Measurements from ENCODE around the gene RMDN3. TPM values are rescaled to one million over a fixed set of nuclear protein-coding genes. Genes with fewer than 3 reads are reported as not detected.
A peak's percentile ranks its signal among the peaks of the same experiment; 100 is the strongest.

The RMDN3 gene
- total RNA-seq, 2 experiments from 2014 or later = 30.9 to 33.1 TPM

GRCh38 chr15:40769274-40770146, 14.5 kb upstream of the RMDN3 start, which contains the start of gene C15orf62:
C15orf62 (plus strand) TSS chr15:40769980; CDS start chr15:40770496, 516 bp downstream.
- DNase-seq (peak; percentile 64), ATAC-seq (peak; percentile 43)
- peak within 1 kb of the TSS; percentile 85 for H3K27ac Mint-ChIP-seq
- peaks cover 3% of the 10 kb centered on the region for H3K36me3 Mint-ChIP-seq
- H3K4me3 Mint-ChIP-seq = no peak within 1 kb of the TSS
- no peaks in the 10 kb centered on the region for H3K27me3 Mint-ChIP-seq
- no peaks in the 10 kb centered on the region for H3K9me3 Mint-ChIP-seq (ENCODE audit: low read depth)
- CTCF ChIA-PET = interaction anchor here (1.2 to 2.1 kb wide), 3 partner anchors 10 to 18 kb away, joined by 5 to 13 read pairs (median 5); no protein-coding TSS in a partner anchor
- H3K4me1 Mint-ChIP-seq = peaks cover 41% of the 10 kb centered on the region

- no peak overlapping the region for H3K4me3 Mint-ChIP-seq
- DNase-seq = no peak
- peaks cover 3% of the 10 kb centered on the region for H3K36me3 Mint-ChIP-seq
These were observed 13.6 kb upstream of the RMDN3 start for GRCh38 chr15:40768521-40769273.

GRCh38 chr15:40767838-40768500, 12.9 kb upstream of the RMDN3 start:
- Mint-ChIP-seq H3K4me1 (peaks cover 50% of the 10 kb centered on the region), H3K9me3 (ENCODE audit: low read depth) (no peaks in the 10 kb centered on the region), H3K27me3 (no peaks in the 10 kb centered on the region), H3K4me3 (no peak overlapping the region), H3K27ac (no peak overlapping the region), H3K36me3 (peaks cover 3% of the 10 kb centered on the region)
- CTCF ChIA-PET = interaction anchor here (0.9 to 1.4 kb wide), 4 partner anchors 16 to 36 kb away, joined by 3 to 5 read pairs (median 4); no protein-coding TSS in a partner anchor
- DNase-seq (no peak), ATAC-seq (no peak)

More at GRCh38 chr15:40768521-40769273, 13.6 kb upstream of the RMDN3 start:
- H3K27me3 Mint-ChIP-seq = no peaks in the 10 kb centered on the region
- ATAC-seq = no peak
- CTCF ChIA-PET = interaction anchor here (0.9 to 2.1 kb wide), 5 partner anchors 14 to 35 kb away, joined by 3 to 13 read pairs (median 4); no protein-coding TSS in a partner anchor
- peaks cover 44% of the 10 kb centered on the region for H3K4me1 Mint-ChIP-seq
- H3K27ac Mint-ChIP-seq = peak overlapping the region; percentile 85
- H3K9me3 Mint-ChIP-seq (ENCODE audit: low read depth) = no peaks in the 10 kb centered on the region

- ATAC-seq = no peak
- H3K27ac Mint-ChIP-seq = no peak overlapping the region
- H3K36me3 Mint-ChIP-seq = peaks cover 3% of the 10 kb centered on the region
- CTCF ChIA-PET = interaction anchor here (0.9 to 5.4 kb wide), 6 partner anchors 11 to 91 kb away, joined by 3 to 26 read pairs (median 4); no protein-coding TSS in a partner anchor
- no peaks in the 10 kb centered on the region for H3K27me3 Mint-ChIP-seq
- H3K4me1 Mint-ChIP-seq = peaks cover 51% of the 10 kb centered on the region
- H3K4me3 Mint-ChIP-seq = no peak overlapping the region
- H3K9me3 Mint-ChIP-seq (ENCODE audit: low read depth) = no peaks in the 10 kb centered on the region
- no peak for DNase-seq
These were observed 12.1 kb upstream of the RMDN3 start for GRCh38 chr15:40766906-40767837.

- no peaks in the 10 kb centered on the region for H3K9me3 Mint-ChIP-seq (ENCODE audit: low read depth)
- CTCF ChIA-PET = interaction anchor here (0.9 to 5.4 kb wide), 5 partner anchors 12 to 91 kb away, joined by 3 to 26 read pairs (median 6); no protein-coding TSS in a partner anchor
- H3K4me1 Mint-ChIP-seq = peaks cover 51% of the 10 kb centered on the region
- H3K36me3 Mint-ChIP-seq = peaks cover 3% of the 10 kb centered on the region
- H3K4me3 Mint-ChIP-seq = no peak overlapping the region
- H3K27me3 Mint-ChIP-seq = no peaks in the 10 kb centered on the region
- DNase-seq = no peak
- no peak for ATAC-seq
- peak overlapping the region; percentile 91 for H3K27ac Mint-ChIP-seq
These were observed 11.3 kb upstream of the RMDN3 start for GRCh38 chr15:40766194-40766815.

- H3K27me3 Mint-ChIP-seq = no peaks in the 10 kb centered on the region
- ATAC-seq (no peak), DNase-seq (no peak)
- CTCF ChIA-PET = interaction anchor here (0.9 to 5.4 kb wide), 9 partner anchors 8 to 129 kb away, joined by 3 to 26 read pairs (median 6); no protein-coding TSS in a partner anchor
- H3K4me1 Mint-ChIP-seq = peaks cover 47% of the 10 kb centered on the region
- no peaks in the 10 kb centered on the region for H3K9me3 Mint-ChIP-seq (ENCODE audit: low read depth)
- peak overlapping the region; percentile 81 for H3K4me3 Mint-ChIP-seq
- peaks cover 2% of the 10 kb centered on the region for H3K36me3 Mint-ChIP-seq
- H3K27ac Mint-ChIP-seq = peak overlapping the region; percentile 91
These were observed 9.6 kb upstream of the RMDN3 start for GRCh38 chr15:40764629-40765103.

GRCh38 chr15:40763801-40764628, 9.0 kb upstream of the RMDN3 start, which contains the start of gene GCHFR:
GCHFR (plus strand) TSS chr15:40764068; CDS start chr15:40764181, 113 bp downstream.
- Mint-ChIP-seq H3K27ac (peak within 1 kb of the TSS; percentile 91), H3K27me3 (no peaks in the 10 kb centered on the region), H3K36me3 (peaks cover 2% of the 10 kb centered on the region), H3K4me3 (peak within 1 kb of the TSS; percentile 81), H3K4me1 (peaks cover 41% of the 10 kb centered on the region), H3K9me3 (ENCODE audit: low read depth) (no peaks in the 10 kb centered on the region)
- CTCF ChIA-PET = interaction anchor here (0.9 to 5.4 kb wide), 9 partner anchors 8 to 130 kb away, joined by 3 to 26 read pairs (median 4); no protein-coding TSS in a partner anchor
- ATAC-seq = peak; percentile 65
- DNase-seq = peak; percentile 81

- CTCF ChIA-PET = interaction anchor here (1.0 to 5.4 kb wide), 6 partner anchors 9 to 110 kb away, joined by 3 to 26 read pairs (median 6); no protein-coding TSS in a partner anchor
- H3K27ac Mint-ChIP-seq = peak overlapping the region; percentile 91
- H3K27me3 Mint-ChIP-seq = no peaks in the 10 kb centered on the region
- peaks cover 33% of the 10 kb centered on the region for H3K4me1 Mint-ChIP-seq
- peaks cover 2% of the 10 kb centered on the region for H3K36me3 Mint-ChIP-seq
- ATAC-seq (peak; percentile 5), DNase-seq (peak; percentile 65)
- peak overlapping the region; percentile 81 for H3K4me3 Mint-ChIP-seq
- H3K9me3 Mint-ChIP-seq (ENCODE audit: low read depth) = no peaks in the 10 kb centered on the region
These were observed 8.1 kb upstream of the RMDN3 start for GRCh38 chr15:40762919-40763800.

GRCh38 chr15:40759961-40760360, 4.9 kb upstream of the RMDN3 start:
- Mint-ChIP-seq H3K36me3 (no peaks in the 10 kb centered on the region), H3K27ac (no peak overlapping the region), H3K9me3 (ENCODE audit: low read depth) (no peaks in the 10 kb centered on the region), H3K27me3 (no peaks in the 10 kb centered on the region), H3K4me3 (no peak overlapping the region), H3K4me1 (peaks cover 22% of the 10 kb centered on the region)
- DNase-seq (no peak), ATAC-seq (no peak)
- CTCF ChIA-PET = interaction anchor here (0.7 to 1.4 kb wide), 2 partner anchors 10 to 16 kb away, joined by 3 to 5 read pairs; partner anchors contain the start of gene C15orf62

GRCh38 chr15:40756938-40757337, 1.9 kb upstream of the RMDN3 start:
- no peaks in the 10 kb centered on the region for H3K27me3 Mint-ChIP-seq
- no peak overlapping the region for H3K4me3 Mint-ChIP-seq
- no peaks in the 10 kb centered on the region for H3K9me3 Mint-ChIP-seq (ENCODE audit: low read depth)
- peak overlapping the region; percentile 16 for H3K27ac Mint-ChIP-seq
- peaks cover 2% of the 10 kb centered on the region for H3K36me3 Mint-ChIP-seq
- no peak for ATAC-seq
- DNase-seq = no peak
- H3K4me1 Mint-ChIP-seq = peaks cover 27% of the 10 kb centered on the region
- CTCF ChIA-PET = interaction anchor here (0.8 to 1.4 kb wide), 2 partner anchors 8 to 26 kb away, joined by 3 to 4 read pairs; no protein-coding TSS in a partner anchor
